NCI-H1417 treated with DMSO at 0.1 percent for 48 hours (cell line): ENCODE measurements around the gene GRK6.
"Not testable (repeated sequence)": the region's sequence is repeated elsewhere in the genome, so short reads cannot be mapped to it uniquely, and the experiment has no call there.

ENCODE experiments used
- DNase-seq: peaks from one replicate; lab custom pipeline; 2025; lab: John Stamatoyannopoulos, UW

GRK6 gene

DNA sequence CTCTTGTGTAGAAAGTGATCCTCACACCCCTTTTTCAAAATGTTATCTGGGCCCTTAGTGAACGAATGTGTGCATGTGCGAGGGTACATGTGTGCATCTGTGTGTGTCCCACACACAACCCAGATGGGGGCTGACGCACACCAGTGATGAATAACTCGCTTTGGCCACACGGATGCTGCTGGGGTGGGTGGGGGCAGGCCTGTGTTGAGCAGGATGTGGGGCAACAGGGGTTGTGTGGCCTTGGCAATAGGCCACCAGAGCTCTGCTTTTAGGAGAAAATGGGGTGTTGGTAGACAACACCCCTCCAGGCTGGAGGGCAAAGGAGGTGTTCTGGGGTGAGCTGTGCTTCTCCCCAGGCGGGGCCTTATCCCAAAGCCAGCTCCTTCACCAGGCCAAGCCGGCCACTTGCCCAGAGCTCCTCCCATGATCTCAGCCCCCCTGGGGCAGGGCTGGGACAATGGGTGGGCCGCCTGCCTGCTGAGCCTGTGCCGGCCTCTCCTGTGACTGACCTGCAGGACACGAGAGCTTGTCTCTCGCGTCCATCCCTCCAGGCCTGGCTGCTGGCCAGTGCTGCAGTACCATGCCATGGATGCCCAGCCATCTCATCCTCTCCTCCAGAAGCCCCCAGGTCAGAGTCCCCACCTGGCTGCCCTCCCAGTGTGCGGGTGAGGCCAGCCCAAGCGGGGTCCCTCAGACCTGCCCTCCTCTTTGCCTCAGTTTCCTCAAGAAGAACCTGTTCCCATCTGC, 45.3 kb downstream of the GRK6 start:
- DNase-seq, result no peak

- DNase-seq, result no peak
Observed at GRCh38 chr5:177472460-177473442, 46.3 kb downstream of the GRK6 start.

- DNase-seq, result no peak
Observed at GRCh38 chr5:177473443-177474001, 47.0 kb downstream of the GRK6 start, which contains the start of gene DBN1. DBN1 (minus strand) TSS chr5:177473634; CDS start chr5:177473521, 113 bp downstream.

DNA sequence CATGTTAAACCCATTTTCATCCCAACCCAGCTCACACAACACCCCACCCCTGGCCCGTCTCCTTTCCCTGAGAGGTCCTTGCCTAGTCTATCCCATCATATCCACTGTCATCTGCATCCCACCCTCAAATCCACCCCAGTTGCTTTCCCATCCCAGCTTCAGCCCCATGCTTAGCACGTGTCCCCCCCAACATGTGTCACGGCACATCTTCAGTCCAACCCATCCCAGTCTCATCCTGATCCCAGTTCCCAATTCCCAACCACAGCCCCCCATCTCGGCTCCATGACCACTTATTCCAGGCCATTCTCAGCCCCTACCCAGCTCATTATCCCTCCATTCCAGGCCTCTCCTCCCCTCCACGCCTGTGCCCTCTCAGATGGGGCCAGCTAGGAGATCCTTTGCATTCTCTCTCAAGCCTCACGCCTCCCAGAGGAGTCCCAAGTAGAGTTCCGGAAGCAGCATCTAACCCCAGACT, 47.6 kb downstream of the GRK6 start:
- no peak for DNase-seq

- no peak for DNase-seq
Observed at GRCh38 chr5:177474846-177475562, 48.5 kb downstream of the GRK6 start.

DNA sequence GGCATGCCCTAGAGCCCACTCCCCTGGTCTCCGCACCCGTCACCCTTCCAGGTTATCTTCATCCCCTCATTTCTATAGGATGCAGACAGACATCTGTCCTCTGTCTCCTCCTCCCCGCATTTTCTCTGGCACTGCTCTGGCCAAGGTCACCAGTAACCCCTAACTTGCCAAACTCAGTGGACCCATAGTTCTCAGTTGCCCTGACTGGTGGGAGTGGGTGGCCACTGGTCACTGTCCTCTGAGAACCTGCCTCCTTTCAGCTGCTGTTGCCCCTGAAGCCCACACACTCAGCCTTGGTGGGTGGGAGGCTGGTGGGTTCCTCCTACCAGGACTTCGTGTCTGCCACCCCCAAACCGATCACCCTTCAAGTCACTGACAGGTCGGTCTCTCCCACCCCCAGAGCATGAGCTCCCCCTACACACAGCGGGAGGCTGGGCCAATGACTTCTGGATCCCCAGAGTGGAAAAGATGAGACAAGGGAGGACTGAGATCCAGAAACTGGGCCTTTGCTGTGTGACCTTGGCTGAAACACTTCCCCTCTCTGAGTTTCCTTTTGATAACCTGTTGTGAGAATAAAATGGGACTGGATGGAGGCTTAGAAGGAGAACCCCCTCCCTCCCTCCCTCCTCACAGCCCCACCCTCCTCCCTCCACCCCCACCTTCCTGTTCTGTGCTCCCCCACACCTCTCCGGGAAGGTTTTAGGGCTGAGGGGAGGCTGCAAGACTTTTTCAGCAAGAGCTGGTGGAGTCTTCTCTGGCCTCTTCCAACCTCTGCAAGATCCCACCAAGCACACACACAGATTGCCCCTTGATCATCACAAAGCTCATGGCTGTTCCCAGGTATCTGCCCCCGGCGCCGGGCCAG, 49.3 kb downstream of the GRK6 start:
- DNase-seq, result no peak

- DNase-seq, result no peak
Observed at GRCh38 chr5:177476531-177477233, 50.2 kb downstream of the GRK6 start.

DNA sequence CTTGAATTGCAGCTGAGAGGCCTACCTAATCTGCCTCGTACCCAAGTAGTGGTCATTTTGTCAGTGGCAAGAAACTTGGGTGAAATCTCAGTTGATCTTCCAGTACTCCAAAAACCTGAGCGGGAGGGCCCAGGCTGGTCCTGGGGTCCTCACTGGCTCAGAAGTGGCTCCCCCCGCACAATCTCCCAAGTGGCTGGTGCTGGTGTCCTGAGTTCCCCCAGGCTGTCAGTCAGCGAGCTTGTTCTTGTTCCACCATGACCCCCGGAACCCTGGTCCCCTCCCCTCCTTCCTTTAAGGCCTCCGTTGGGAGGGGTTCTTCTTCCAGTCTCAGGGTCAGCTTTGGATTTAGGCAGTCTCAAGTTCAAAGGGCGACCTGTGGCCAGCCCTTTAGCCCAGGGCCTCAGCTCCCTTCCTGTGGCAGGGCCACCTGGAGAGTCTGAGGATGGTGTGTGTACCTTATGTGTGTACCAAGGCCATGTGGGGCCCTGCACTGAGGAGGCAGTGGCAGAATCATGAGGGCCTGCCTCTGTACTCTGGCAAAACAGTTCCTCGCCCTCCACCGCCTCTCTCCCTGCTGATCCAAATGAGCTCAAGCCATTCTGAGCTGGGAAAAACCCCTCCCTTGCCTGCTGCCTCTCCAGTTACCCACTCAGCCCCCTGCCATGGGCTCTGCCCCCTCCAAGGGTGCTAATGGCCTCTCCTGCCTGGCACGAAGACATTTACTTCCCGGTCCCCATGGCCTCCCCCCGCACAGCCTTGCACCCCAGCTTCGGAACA, 51.4 kb downstream of the GRK6 start:
- DNase-seq, result no peak

DNA sequence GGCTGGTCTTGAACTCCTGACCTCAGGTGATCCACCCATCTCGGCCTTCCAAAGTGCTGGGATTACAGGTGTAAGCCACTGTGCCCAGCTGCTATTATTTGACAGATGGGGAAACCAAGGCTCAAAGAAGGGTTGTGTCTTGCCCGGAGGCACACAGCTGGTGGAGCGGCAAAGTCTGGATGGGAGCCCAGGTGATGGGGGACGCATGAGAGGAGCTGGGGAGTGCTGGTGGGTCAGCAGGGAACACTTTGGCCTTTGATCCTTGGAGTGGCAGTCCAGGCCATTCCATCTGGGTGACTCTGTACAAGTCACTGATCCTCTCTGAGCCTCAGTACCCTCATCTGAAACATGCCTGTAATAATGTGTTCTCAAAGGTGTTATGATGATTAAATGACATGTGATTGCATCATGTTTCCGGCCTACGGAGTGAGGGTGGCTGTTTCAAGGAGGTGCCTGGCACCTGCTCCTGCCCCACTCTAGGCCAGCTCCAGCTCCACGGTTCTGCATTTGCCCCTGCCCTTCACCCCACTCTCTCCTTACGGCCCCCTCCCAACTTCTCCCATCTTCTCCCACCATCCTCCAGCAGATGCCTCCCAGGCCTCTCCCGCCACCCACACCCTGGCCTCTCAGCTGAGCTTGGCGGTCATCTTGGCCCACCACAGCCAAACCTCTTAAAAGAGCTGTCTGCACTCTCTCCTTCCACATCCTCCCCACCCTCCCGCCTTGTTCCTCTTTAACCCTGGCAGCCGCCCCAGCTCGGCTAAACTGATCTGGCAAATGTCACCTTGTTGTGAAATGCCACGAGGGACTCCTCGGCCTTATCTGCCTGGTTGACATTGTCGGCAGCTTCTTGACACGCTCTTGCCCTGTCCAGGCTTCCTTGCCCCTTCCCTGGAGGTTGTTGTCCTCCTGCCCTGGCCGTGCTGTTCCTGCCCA, 52.5 kb downstream of the GRK6 start:
- DNase-seq, result no peak

GRCh38 chr5:177479774-177480173, 53.3 kb downstream of the GRK6 start:
- no peak for DNase-seq

GRCh38 chr5:177482359-177482795, 55.9 kb downstream of the GRK6 start:
- no peak for DNase-seq

- DNase-seq, result no peak
Observed at GRCh38 chr5:177483042-177483441, 56.6 kb downstream of the GRK6 start.

DNA sequence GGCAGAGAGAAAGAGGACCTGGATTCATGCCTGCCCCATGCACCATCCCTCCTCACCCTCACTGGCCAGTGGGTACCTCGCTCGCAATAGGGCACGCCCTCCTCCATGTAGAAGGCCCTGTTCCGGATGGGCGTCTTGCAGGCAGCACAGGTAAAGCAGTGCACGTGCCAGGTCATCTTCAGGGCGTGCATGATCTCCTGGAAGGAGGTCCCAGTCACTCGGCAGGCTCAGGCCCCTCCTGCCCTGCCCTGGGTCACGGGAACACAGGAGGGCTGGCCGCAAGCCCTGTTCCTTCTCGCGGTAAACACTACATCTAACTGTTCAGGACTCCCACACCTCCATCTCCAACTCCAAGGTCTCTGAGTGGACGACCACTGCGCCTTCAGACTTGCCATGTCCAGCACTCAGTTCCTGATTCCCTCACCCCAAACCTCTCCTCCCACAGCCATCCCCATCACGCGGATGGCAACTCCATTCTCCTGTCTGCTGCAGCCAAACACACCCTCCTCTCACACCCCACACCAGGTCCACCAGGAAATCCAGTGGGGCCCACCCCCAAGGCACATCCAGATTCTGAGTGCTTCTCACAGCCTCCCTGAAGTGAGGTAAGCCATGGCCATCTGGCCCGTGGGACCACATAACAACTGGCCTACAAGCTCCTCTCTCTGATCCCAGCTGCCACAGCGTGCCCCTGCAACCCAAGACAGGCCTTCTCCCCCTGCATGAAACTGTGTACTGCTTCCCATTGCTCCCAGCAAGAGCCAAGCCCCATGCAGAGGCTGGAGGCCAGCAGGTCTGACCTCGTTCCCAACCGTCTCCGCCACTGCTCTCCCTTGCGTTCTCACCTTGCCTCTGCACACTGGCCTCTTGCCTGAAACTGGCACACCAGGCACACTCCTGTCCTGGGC, 57.8 kb downstream of the GRK6 start:
- no peak for DNase-seq

GRCh38 chr5:177484902-177485549, 58.5 kb downstream of the GRK6 start:
- DNase-seq, result no peak

DNA sequence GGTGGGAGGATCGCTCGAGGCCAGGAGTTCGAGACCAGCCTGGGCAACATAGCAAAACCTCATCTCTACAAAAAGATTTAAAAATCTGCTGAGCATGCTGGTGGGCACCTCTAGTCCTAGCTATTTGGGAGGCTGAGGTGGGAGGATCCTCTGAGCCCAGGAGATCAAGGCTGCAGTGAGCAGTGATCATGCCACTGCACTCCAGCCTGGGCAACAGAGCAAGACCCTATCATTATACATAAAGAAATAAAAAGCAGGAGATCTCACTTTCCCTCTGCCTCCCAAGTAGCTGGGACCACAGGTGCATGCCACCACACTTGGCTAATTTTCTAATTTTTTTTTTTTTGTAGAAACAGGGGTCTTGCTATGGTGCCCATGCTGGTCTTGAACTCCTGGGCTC, 59.3 kb downstream of the GRK6 start:
- DNase-seq, result not testable (repeated sequence)

- no peak for DNase-seq
Observed at GRCh38 chr5:177486256-177486655, 59.8 kb downstream of the GRK6 start.

DNA sequence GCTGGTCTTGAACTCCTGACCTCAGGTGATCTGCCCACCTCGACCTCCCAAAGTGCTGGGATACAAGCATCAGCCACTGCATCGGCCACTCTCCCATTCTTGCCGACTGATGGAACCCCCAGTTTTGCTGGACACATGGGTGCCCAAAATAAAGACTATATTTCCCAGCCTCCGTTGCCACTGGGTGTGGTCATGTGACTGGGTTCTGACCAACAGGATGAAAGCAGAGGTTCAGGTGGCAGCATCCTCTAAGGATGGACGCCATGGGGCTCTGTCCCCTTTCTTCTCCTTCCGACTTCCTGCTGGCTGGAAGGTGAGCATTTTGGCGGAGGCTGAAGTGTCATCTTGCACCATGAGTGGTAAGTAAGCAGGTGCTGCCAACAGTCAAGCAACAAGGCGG, 60.7 kb downstream of the GRK6 start:
- no peak for DNase-seq
